GM23338 (cell line): ENCODE data around the gene PDK4. TPM values are rescaled to one million over a fixed set of nuclear protein-coding genes. Genes with fewer than 3 reads are reported as not detected.

Experiments used
- ATAC-seq: fragments of 200-7000 bp; cut with Tn5 transposase; 3 replicates; pipeline ENCODE4 v1.9.1; 2020
- DNase-seq: peaks from one replicate; pipeline ENCODE4 v3.0.0-alpha.2; 2015; ENCODE audit warnings: low spot score
- H2AFZ ChIP-seq: fragments of 200-600 bp; sonication (generic); 2 replicates; pipeline ENCODE4 v1.8.0; 2016; ENCODE audit warnings: antibody characterized with exemption, mild to moderate bottlenecking, moderate library complexity
- H3F3A ChIP-seq: fragments of 200-600 bp; sonication (generic); replicated peaks from 2 replicates; pipeline ENCODE4 v1.8.0; 2017; ENCODE audit warnings: antibody characterized with exemption, mixed run types, low read depth
- H3K27ac ChIP-seq: fragments of 200-600 bp; sonication (generic); 2 replicates; pipeline ENCODE4 v1.6.1; 2016; ENCODE audit warnings: low read depth
- H3K27me3 ChIP-seq: fragments of 200-600 bp; sonication (generic); 2 replicates; pipeline ENCODE4 v1.8.0; 2016; ENCODE audit warnings: mild to moderate bottlenecking, mixed run types, moderate library complexity; ENCODE audit not compliant: insufficient read depth
- H3K36me3 ChIP-seq: fragments of 200-600 bp; sonication (generic); 2 replicates; pipeline ENCODE4 v1.8.0; 2016; ENCODE audit warnings: mild to moderate bottlenecking; ENCODE audit not compliant: insufficient read depth
- H3K4me1 ChIP-seq: fragments of 200-600 bp; sonication (generic); 2 replicates; pipeline ENCODE4 v1.8.0; 2016; ENCODE audit warnings: mild to moderate bottlenecking, moderate library complexity; ENCODE audit not compliant: insufficient read depth
- H3K4me2 ChIP-seq: fragments of 200-600 bp; sonication (generic); 2 replicates; pipeline ENCODE4 v1.7.1; 2017; ENCODE audit warnings: mixed run types
- H3K4me3 ChIP-seq: fragments of 200-600 bp; sonication (generic); 2 replicates; pipeline ENCODE4 v1.6.1; 2016; ENCODE audit warnings: mixed run types
- H3K79me2 ChIP-seq: fragments of 200-600 bp; sonication (generic); replicated peaks from 2 replicates; pipeline ENCODE4 v1.8.0; 2017; ENCODE audit warnings: mild to moderate bottlenecking; ENCODE audit not compliant: insufficient read depth
- H3K9me2 ChIP-seq: fragments of 200-600 bp; sonication (generic); 2 replicates; pipeline ENCODE4 v1.8.0; 2017; ENCODE audit not compliant: insufficient read depth
- H4K20me1 ChIP-seq: fragments of 200-600 bp; sonication (generic); replicated peaks from 2 replicates; pipeline ENCODE4 v1.8.0; 2017; ENCODE audit warnings: mild to moderate bottlenecking; ENCODE audit not compliant: insufficient read depth
- H3K27ac Mint-ChIP-seq: 2 replicates; pipeline ENCODE4 v1.8.0; 2020; ENCODE audit warnings: inconsistent platforms, mild to moderate bottlenecking, moderate library complexity, mixed read lengths
- H3K27me3 Mint-ChIP-seq: 3 replicates; pipeline ENCODE4 v1.8.0; 2022; ENCODE audit warnings: low read depth, mild to moderate bottlenecking, moderate library complexity, mixed read lengths, inconsistent platforms; ENCODE audit not compliant: insufficient read depth, poor library complexity
- H3K36me3 Mint-ChIP-seq: 3 replicates; pipeline ENCODE4 v1.8.0; 2021; ENCODE audit warnings: low read depth, mild to moderate bottlenecking, inconsistent platforms, moderate library complexity, mixed read lengths
- H3K4me1 Mint-ChIP-seq: 3 replicates; pipeline ENCODE4 v1.8.0; 2020; ENCODE audit warnings: mild to moderate bottlenecking, inconsistent platforms, mixed read lengths
- H3K4me3 Mint-ChIP-seq: 3 replicates; pipeline ENCODE4 v1.8.0; 2021; ENCODE audit warnings: moderate library complexity, mild to moderate bottlenecking, inconsistent platforms, mixed read lengths
- H3K9me3 Mint-ChIP-seq: 3 replicates; pipeline ENCODE4 v1.8.0; 2020; ENCODE audit warnings: moderate library complexity, mild to moderate bottlenecking, inconsistent platforms, mixed read lengths
- CREB1 ChIP-seq: fragments of 250-450 bp; sonication (Bioruptor Pico); IDR thresholded peaks from 2 replicates; pipeline ENCODE4 v1.5.0; 2020; ENCODE audit warnings: low read depth, mild to moderate bottlenecking, moderate library complexity
- CTCF ChIP-seq, 2 experiments: fragments of 200-600 bp in 1 of 2; sonication (generic) in 1 of 2; conservative IDR thresholded peaks; 2 replicates each; pipeline versions ENCODE4 v1.5.1 to v1.6.1; 2016 to 2017; ENCODE audit warnings: antibody characterized with exemption in 2 of 2, low read depth in 2 of 2, mild to moderate bottlenecking in 2 of 2, moderate library complexity in 1 of 2
- ETS1 ChIP-seq: IDR thresholded peaks from 2 replicates; pipeline ENCODE4 v1.6.1; 2016; ENCODE audit warnings: antibody characterized with exemption
- EZH2 ChIP-seq: fragments of 200-600 bp; sonication (generic); IDR thresholded peaks from one replicate; pipeline ENCODE4 v1.8.0; 2017; ENCODE audit warnings: antibody characterized with exemption, mild to moderate bottlenecking, low read depth; ENCODE audit not compliant: unreplicated experiment
- EZH2phosphoT487 ChIP-seq: fragments of 200-600 bp; sonication (generic); IDR thresholded peaks from one replicate; pipeline ENCODE4 v1.8.1; 2018; ENCODE audit warnings: antibody characterized with exemption; ENCODE audit not compliant: unreplicated experiment
- JUNB ChIP-seq: IDR thresholded peaks from one replicate; pipeline ENCODE4 v1.6.1; 2016; ENCODE audit warnings: antibody characterized with exemption; ENCODE audit not compliant: unreplicated experiment
- NANOG ChIP-seq: IDR thresholded peaks from 2 replicates; pipeline ENCODE4 v1.6.1; 2016; ENCODE audit warnings: antibody characterized with exemption, borderline replicate concordance
- POLR2AphosphoS5 ChIP-seq: IDR thresholded peaks from 2 replicates; pipeline ENCODE4 v1.6.1; 2016; ENCODE audit warnings: antibody characterized with exemption, low read depth
- REST ChIP-seq: IDR thresholded peaks from one replicate; pipeline ENCODE4 v1.6.1; 2018; ENCODE audit warnings: antibody characterized with exemption; ENCODE audit not compliant: unreplicated experiment
- STAT1 ChIP-seq: IDR thresholded peaks from one replicate; pipeline ENCODE4 v1.6.1; 2016; ENCODE audit warnings: antibody characterized with exemption; ENCODE audit not compliant: unreplicated experiment
- ZNF114 ChIP-seq: fragments of 250-450 bp; sonication (Bioruptor Pico); IDR thresholded peaks from 2 replicates; pipeline ENCODE4 v1.5.0; 2020; ENCODE audit warnings: mild to moderate bottlenecking, moderate library complexity
- ZNF331 ChIP-seq: fragments of 250-450 bp; sonication (Bioruptor Pico); IDR thresholded peaks from 2 replicates; pipeline ENCODE4 v1.5.0; 2020; ENCODE audit warnings: low read depth, mild to moderate bottlenecking, moderate library complexity
- ZNF462 ChIP-seq: fragments of 250-450 bp; sonication (Bioruptor Pico); IDR thresholded peaks from 2 replicates; pipeline ENCODE4 v1.5.0; 2020; ENCODE audit warnings: mild to moderate bottlenecking, moderate library complexity
- polyA plus RNA-seq: library from polyadenylated mRNA; unstranded; fragments of >200 nt; fragmentation: Nextera tagmentation; extraction: Ambion mirVana; gene quantifications from 2 replicates; pipeline ENCODE4 v1.2.1, GENCODE V29; 2016
- total RNA-seq: library from RNA; depleted of rRNA; stranded (reverse); fragments of >200 nt; shearing (Covaris generic); gene quantifications from 2 replicates; pipeline ENCODE4 v1.2.3, GENCODE V29; 2014

Gene PDK4
- total and polyA plus RNA-seq, 2 experiments from 2014 or later, result 0.32 TPM; not detected in 1

GRCh38 chr7:95595746-95596197, 544 bp downstream of the PDK4 start:
- no peak for DNase-seq
- Mint-ChIP-seq H3K27me3 (peaks cover 21% of the 10 kb centered on the region), H3K36me3 (no peaks in the 10 kb centered on the region; the same call in 2 of the 3 replicates), H3K9me3 (no peaks in the 10 kb centered on the region), H3K27ac (no peak overlapping the region), H3K4me1 (peaks cover 8% of the 10 kb centered on the region), H3K4me3 (peak overlapping the region; percentile 89)
- Histone ChIP-seq H4K20me1 (no peaks in the 10 kb centered on the region), H3K27ac (no peak overlapping the region), H3K36me3 (no peaks in the 10 kb centered on the region), H3K79me2 (no peaks in the 10 kb centered on the region), H3K4me1 (peaks cover 5% of the 10 kb centered on the region; the same call in 1 of the 2 replicates), H2AFZ (peak overlapping the region; percentile 94), H3K4me2 (peak overlapping the region; percentile 83), H3K4me3 (peak overlapping the region; percentile 84), H3F3A (no peaks in the 10 kb centered on the region), H3K9me2 (no peaks in the 10 kb centered on the region), H3K27me3 (peaks cover 27% of the 10 kb centered on the region)
- TF ChIP-seq EZH2phosphoT487 (no peak), EZH2 (no peak), ZNF462 (CRISPR knock-in tag) (no peak), REST (no peak), ETS1 (no peak), ZNF331 (CRISPR knock-in tag) (no peak), POLR2AphosphoS5 (no peak), ZNF114 (CRISPR knock-in tag) (no peak), CREB1 (CRISPR knock-in tag) (no peak), JUNB (no peak), NANOG (no peak), STAT1 (no peak), CTCF (conservative IDR thresholded peaks at IDR 0.05; ENCODE audit: low read depth in 2 of 2) (no peak)
- ATAC-seq, result no peak
